Right lobe of liver (tissue), 6 donors: ENCODE results near the gene KAT6B. TPM values are rescaled to one million over a fixed set of nuclear protein-coding genes. Genes with fewer than 3 reads are reported as not detected.
"Not testable (repeated sequence)": the region's sequence is repeated elsewhere in the genome, so short reads cannot be mapped to it uniquely, and the experiment has no call there.

ENCODE experiments used
- ATAC-seq, 4 donors: fragments of 200-7000 bp; cut with Tn5 transposase; one replicate each; pipeline ENCODE4 v1.9.1; 2020; ENCODE audit warnings: mild to moderate bottlenecking in 4 of 4, moderate library complexity in 4 of 4
- DNase-seq, 3 donors: peaks; one replicate each; pipeline ENCODE4 v3.0.0-alpha.2; 2020
- H3K27ac ChIP-seq, 3 donors: fragments of 200-600 bp; one replicate each; pipeline ENCODE4 v1.8.0; 2022
- H3K27me3 ChIP-seq, 2 donors: fragments of 200-600 bp; one replicate each; pipeline ENCODE4 v1.8.0; 2022
- H3K36me3 ChIP-seq, 4 donors: fragments of 200-600 bp; sonication (generic) in 1 of 4; one replicate each; pipeline versions ENCODE4 v1.5.1 to v1.8.0; 2017 to 2022; ENCODE audit warnings: control low read depth in 1 of 4
- H3K4me1 ChIP-seq, 4 donors: fragments of 200-600 bp; sonication (generic) in 1 of 4; one replicate each; pipeline versions ENCODE4 v1.5.1 to v1.8.0; 2017 to 2022; ENCODE audit warnings: control low read depth in 1 of 4
- H3K4me3 ChIP-seq, 3 donors: fragments of 200-600 bp; one replicate each; pipeline ENCODE4 v1.8.0; 2022
- H3K9me3 ChIP-seq, 4 donors: fragments of 200-600 bp; sonication (generic) in 1 of 4; one replicate each; pipeline versions ENCODE4 v1.5.1 to v1.8.0; 2017 to 2022; ENCODE audit warnings: control low read depth in 1 of 4
- POLR2A ChIP-seq: fragments of 450-650 bp; IDR thresholded peaks from one replicate; pipeline ENCODE4 v1.6.1; 2017; ENCODE audit warnings: antibody characterized with exemption, mild to moderate bottlenecking
- WGBS: methylation state at CpG from one replicate; pipeline ENCODE4 v1.1.6; 2018; ENCODE audit warnings: low coverage, low lambda C conversion rate; ENCODE audit not compliant: insufficient coverage; ENCODE audit errors: missing lambda C conversion rate; 5-methylcytosine and 5-hydroxymethylcytosine counted together
- intact Hi-C, 2 donors: fragments of 100-400 bp; cut with DNase I; formaldehyde crosslinking; loops; one replicate each; pipeline versions ENCODE4 v1.11.2 to v1.14.1; 2022
- total RNA-seq, 6 experiments: library from RNA; depleted of rRNA in 2 of 6; stranded (reverse); fragments of >200 nt in 2 of 6; fragmentation: NEBNext Ultra II Directional in 3 of 6; extraction: Animal tissue kit (Norgen Biotek cat#: 25700) in 3 of 6; gene quantifications; one replicate each; pipeline versions ENCODE4 v1.1.0 to v1.2.4, GENCODE V29; 2016 to 2023
- TF ChIP-seq, protein P1 (sequence below), 4 donors: fragments of 200-600 bp in 3 of 4; fragments of 450-650 bp in 1 of 4; IDR thresholded peaks; one replicate each; pipeline versions ENCODE4 v1.5.1 to v1.8.0; 2016 to 2022; ENCODE audit warnings: antibody characterized with exemption in 4 of 4, mild to moderate bottlenecking in 2 of 4
- donor health status: DM: no; HTN: yes; CAD: no.
- donor health status: DM: no; HTN: no; CAD: no.
- donor health status: DM: no; HTN: no; CAD: no.
- donor health status: DM: no; HTN: yes; CAD: no.
- donor health status: DM: no; HTN: yes; CAD: no.

KAT6B gene
- total RNA-seq, 6 experiments from 2014 or later = 9.2 to 17.1 (median 10.3) TPM

DNA sequence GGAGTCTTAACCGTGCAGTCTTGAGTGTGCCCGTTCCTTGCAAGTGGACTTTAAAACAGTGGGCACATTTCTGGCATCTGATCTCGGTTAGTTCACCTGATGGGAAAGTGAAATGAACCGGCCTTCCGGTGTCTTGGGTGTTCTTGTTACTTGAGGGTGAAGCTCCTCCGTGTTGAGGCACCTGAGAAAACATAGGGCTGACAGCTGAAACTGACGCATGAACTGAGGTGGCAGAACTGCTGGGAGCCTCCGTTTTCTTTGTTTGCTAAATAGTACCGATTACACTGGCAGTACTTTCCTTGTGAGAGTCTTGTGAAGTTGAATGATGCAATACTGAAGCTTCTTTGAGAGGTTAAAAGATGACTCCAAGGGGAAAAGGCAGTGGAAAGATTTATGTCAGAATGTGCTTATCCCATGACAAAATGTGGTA is 222.3 kb downstream of the KAT6B start:
- no peak for ATAC-seq
- Histone ChIP-seq H3K9me3 (no peaks in the 10 kb centered on the region), H3K27ac (no peak overlapping the region), H3K27me3 (no peaks in the 10 kb centered on the region), H3K36me3 (no peaks in the 10 kb centered on the region), H3K4me1 (no peaks in the 10 kb centered on the region), H3K4me3 (no peak overlapping the region)
- WGBS = 81% methylated on average over 6 of the region's 9 CpGs
- intact Hi-C loops = no loop called here
- DNase-seq = peak in 1 of 3 donors; percentile 10
- TF ChIP-seq POLR2A = no peak
- TF ChIP-seq, protein P1, sequence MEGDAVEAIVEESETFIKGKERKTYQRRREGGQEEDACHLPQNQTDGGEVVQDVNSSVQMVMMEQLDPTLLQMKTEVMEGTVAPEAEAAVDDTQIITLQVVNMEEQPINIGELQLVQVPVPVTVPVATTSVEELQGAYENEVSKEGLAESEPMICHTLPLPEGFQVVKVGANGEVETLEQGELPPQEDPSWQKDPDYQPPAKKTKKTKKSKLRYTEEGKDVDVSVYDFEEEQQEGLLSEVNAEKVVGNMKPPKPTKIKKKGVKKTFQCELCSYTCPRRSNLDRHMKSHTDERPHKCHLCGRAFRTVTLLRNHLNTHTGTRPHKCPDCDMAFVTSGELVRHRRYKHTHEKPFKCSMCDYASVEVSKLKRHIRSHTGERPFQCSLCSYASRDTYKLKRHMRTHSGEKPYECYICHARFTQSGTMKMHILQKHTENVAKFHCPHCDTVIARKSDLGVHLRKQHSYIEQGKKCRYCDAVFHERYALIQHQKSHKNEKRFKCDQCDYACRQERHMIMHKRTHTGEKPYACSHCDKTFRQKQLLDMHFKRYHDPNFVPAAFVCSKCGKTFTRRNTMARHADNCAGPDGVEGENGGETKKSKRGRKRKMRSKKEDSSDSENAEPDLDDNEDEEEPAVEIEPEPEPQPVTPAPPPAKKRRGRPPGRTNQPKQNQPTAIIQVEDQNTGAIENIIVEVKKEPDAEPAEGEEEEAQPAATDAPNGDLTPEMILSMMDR (IDR thresholded peaks at IDR 0.05) = no peak

DNA sequence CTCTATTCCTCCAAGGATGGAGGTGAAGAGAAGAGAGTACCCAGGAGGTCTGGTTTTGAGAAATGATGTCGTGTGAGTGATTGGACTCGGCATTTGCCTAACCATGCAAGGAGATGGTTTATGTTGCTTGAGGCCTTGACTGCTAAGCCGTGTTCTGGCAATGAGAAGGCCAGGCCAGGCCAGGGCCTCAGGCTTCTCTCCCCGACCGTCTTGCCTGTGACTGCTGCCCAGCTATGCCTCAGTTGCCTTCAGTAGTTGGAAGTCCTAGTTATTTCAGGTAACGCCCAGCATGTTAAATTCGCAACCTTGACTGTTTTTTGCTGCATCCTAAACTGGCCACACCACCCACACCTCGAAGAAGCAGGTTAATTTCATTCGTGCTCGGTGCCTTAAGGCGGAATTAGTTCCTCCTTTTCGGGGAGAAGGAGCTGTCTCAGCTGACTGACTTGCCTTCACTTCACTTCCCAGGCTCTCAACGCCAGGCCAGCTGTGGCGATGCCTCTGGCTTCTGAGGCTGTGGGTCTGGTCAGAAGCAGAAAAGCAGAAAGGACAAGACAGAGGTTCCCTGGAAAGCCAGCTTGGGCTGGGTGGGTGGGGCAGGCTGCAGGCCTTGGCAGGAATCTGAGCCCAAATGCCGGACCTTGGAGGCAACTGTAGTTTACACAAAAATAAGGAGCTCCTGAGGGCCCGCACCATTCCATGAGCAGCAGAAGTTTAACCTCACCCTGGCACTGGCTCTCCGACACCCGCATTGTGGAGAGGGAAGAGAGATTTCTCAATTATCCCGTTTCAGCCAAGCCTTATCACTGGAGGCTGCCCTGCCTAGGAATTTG is 223.1 kb downstream of the KAT6B start:
- ATAC-seq (peak in 1 of 4 donors; percentile 33), DNase-seq (peak in 1 of 3 donors; percentile 27)
- WGBS = 61% methylated on average over 9 of the region's 19 CpGs
- TF ChIP-seq, protein P1 (IDR thresholded peaks at IDR 0.05) = no peak
- TF ChIP-seq POLR2A = no peak
- no peak overlapping the region for H3K4me3 ChIP-seq
- intact Hi-C loops = no loop called here
- no peak overlapping the region for H3K27ac ChIP-seq
- no peaks in the 10 kb centered on the region for H3K36me3 ChIP-seq
- no peaks in the 10 kb centered on the region for H3K27me3 ChIP-seq
- H3K9me3 ChIP-seq = no peaks in the 10 kb centered on the region
- H3K4me1 ChIP-seq = no peaks in the 10 kb centered on the region

DNA sequence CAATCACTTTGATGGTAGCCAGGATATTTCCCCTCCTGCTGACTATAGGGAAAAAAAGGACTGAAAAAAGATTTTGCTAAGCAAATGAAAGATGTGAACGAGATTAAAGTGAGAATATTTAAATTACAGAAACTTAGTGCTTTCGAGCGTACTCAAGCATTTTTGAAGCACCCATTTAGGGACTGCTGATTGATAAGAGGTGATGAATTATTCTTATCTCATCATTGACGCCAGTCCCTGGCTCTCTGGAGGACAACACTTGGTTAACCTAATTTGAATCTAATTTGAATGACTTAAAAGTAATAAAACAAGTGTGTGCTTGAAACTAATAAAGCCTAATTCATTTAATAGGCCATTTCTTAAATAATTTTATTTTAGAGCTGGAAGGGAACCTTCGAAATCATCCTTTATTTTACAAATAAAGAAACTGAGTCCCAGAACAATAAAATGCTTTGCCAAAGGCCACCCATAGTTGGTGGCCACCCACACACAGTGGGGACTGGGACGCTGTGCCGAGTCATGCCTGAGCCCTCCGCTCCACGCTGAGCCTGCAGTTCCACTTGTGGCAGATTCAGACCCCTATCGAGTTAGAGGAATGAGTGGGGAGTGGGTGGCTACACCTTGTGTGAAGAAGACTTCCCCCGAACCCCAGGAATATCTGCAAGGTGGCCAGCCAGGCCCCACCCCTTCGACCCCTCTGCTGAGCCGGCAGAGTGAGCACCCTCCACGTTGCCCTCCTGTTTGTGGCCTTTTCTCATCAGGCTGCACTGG is 223.9 kb downstream of the KAT6B start:
- Histone ChIP-seq H3K9me3 (no peaks in the 10 kb centered on the region), H3K36me3 (no peaks in the 10 kb centered on the region), H3K4me3 (no peak overlapping the region), H3K4me1 (no peaks in the 10 kb centered on the region), H3K27ac (no peak overlapping the region), H3K27me3 (no peaks in the 10 kb centered on the region)
- DNase-seq (peak in 1 of 3 donors; percentile 22), ATAC-seq (peak in 1 of 4 donors; percentile 22)
- intact Hi-C loops = no loop called here
- TF ChIP-seq, protein P1 (IDR thresholded peaks at IDR 0.05) = no peak
- no peak for TF ChIP-seq POLR2A
- WGBS = 87% methylated on average over 11 of the region's 14 CpGs

DNA sequence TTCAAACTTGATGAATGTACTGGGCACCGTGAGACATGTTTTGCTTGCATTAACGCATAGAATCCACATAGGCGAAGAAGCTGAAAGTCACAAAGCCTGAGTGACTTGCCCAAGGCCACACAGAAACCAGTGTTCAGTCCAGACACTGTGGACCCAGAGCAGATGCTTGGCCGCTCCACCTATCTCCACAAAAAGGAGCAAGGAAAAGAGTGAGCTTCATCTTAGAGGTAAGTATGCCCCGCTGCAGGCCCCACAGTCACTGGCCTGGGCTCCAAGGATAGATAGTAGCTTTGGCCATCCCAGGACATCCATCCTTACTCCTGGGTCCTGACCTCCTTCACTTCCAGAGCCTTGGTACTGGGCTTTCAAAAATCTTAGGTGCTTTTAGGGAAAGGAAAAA is 224.9 kb downstream of the KAT6B start:
- no peaks in the 10 kb centered on the region for H3K4me1 ChIP-seq
- no peak for ATAC-seq
- H3K36me3 ChIP-seq = no peaks in the 10 kb centered on the region
- peak in 1 of 3 donors; percentile 10 for DNase-seq
- WGBS = 100% methylated on average over 2 of the region's 5 CpGs
- no peak overlapping the region for H3K4me3 ChIP-seq
- H3K27ac ChIP-seq = no peak overlapping the region
- H3K9me3 ChIP-seq = no peaks in the 10 kb centered on the region
- no peak for TF ChIP-seq POLR2A
- TF ChIP-seq, protein P1 (IDR thresholded peaks at IDR 0.05) = no peak
- intact Hi-C loops = no loop called here
- H3K27me3 ChIP-seq = no peaks in the 10 kb centered on the region

DNA sequence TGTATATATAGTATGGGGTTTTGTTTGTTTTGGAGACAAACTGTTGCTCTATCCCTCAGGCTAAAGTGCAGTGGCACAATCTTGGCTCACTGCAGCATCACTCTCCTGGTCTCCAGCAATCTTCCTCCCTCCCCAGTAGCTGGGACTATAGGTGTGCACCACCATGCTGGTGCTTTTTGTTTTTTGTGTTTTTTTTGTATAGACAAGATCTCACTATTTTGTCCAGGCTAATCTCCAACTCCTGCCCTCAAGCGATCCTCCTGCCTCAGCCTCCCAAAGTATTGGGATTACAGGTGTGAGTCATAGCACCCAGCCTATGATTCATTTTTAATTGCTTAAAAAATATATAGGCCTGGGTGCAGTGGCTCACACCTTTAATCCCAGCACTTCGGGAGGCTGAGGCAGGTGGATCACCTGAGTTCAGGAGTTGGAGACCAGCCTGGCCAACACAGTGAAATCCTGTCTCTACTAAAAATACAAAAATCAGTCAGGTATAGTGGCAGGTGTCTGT is 229.6 kb downstream of the KAT6B start:
- H3K27ac ChIP-seq, ATAC-seq, H3K27me3 ChIP-seq, intact Hi-C loops, DNase-seq, H3K4me1 ChIP-seq, H3K36me3 ChIP-seq, H3K4me3 ChIP-seq, H3K9me3 ChIP-seq: not testable (repeated sequence)
- WGBS = 88% methylated on average over 2 of the region's 2 CpGs
